HepG2 (cell line): ENCODE measurements around the gene MT1G. TPM values are rescaled to one million over a fixed set of nuclear protein-coding genes. Genes with fewer than 3 reads are reported as not detected.

Source experiments
- CHCHD3 ChIP-seq: sonication (generic); formaldehyde crosslinking; IDR thresholded peaks from 2 replicates; pipeline ENCODE4 v1.8.0; 2022; ENCODE audit warnings: mild to moderate bottlenecking, missing genetic modification reagents, moderate library complexity
- ELF3 ChIP-seq: IDR thresholded peaks from 2 replicates; pipeline ENCODE4 v1.6.1; 2016; ENCODE audit warnings: missing genetic modification reagents, missing compliant biosample characterization
- HMGXB3 ChIP-seq: sonication (generic); formaldehyde crosslinking; IDR thresholded peaks from 2 replicates; pipeline ENCODE4 v1.4.0; 2020; ENCODE audit warnings: missing genetic modification reagents, borderline replicate concordance
- KDM5B ChIP-seq: sonication (generic); formaldehyde crosslinking; IDR thresholded peaks from 2 replicates; pipeline ENCODE4 v1.4.0; 2020; ENCODE audit warnings: missing genetic modification reagents, mild to moderate bottlenecking, borderline replicate concordance
- RFXANK ChIP-seq: IDR thresholded peaks from 2 replicates; pipeline ENCODE4 v1.6.1; 2016
- THAP9 ChIP-seq: sonication (generic); formaldehyde crosslinking; IDR thresholded peaks from 2 replicates; pipeline ENCODE4; 2020; ENCODE audit warnings: missing genetic modification reagents, mild to moderate bottlenecking, borderline replicate concordance
- ZKSCAN1 ChIP-seq: fragments of 150-350 bp; IDR thresholded peaks from 2 replicates; pipeline ENCODE4 v1.6.1; 2014; ENCODE audit warnings: low read length
- ZNF318 ChIP-seq: sonication (generic); formaldehyde crosslinking; IDR thresholded peaks from 2 replicates; pipeline ENCODE4 v1.4.0; 2020; ENCODE audit warnings: mild to moderate bottlenecking, missing genetic modification reagents
- ZNF501 ChIP-seq: sonication (generic); formaldehyde crosslinking; IDR thresholded peaks from 2 replicates; pipeline ENCODE4 v1.5.1; 2020; ENCODE audit warnings: mild to moderate bottlenecking, moderate library complexity, missing genetic modification reagents
- ZNF546 ChIP-seq: sonication (generic); formaldehyde crosslinking; conservative IDR thresholded peaks from 2 replicates; pipeline ENCODE4 v1.8.1; 2023; ENCODE audit warnings: mild to moderate bottlenecking, missing genetic modification reagents
- ZNF598 ChIP-seq: sonication (generic); formaldehyde crosslinking; IDR thresholded peaks from 2 replicates; pipeline ENCODE4 v1.5.1; 2020; ENCODE audit warnings: mild to moderate bottlenecking, missing genetic modification reagents, borderline replicate concordance
- ZNF615 ChIP-seq: sonication (generic); formaldehyde crosslinking; IDR thresholded peaks from 2 replicates; pipeline ENCODE4 v1.5.0; 2020; ENCODE audit warnings: mild to moderate bottlenecking, missing genetic modification reagents, borderline replicate concordance
- ZNF703 ChIP-seq: sonication (generic); formaldehyde crosslinking; IDR thresholded peaks from 2 replicates; pipeline ENCODE4 v1.5.1; 2020; ENCODE audit warnings: missing genetic modification reagents, mild to moderate bottlenecking, moderate library complexity, borderline replicate concordance
- polyA plus RNA-seq, 8 experiments: library from polyadenylated mRNA; depleted of rRNA in 3 of 8; stranded (reverse) in 7 of 8; unstranded in 1 of 8; fragments of >200 nt; fragmentation: Illumina TruSeq in 4 of 8; extraction: Trizol in 4 of 8; gene quantifications; 2 replicates each; pipeline versions ENCODE4 v1.2.1 to v1.2.3, GENCODE V29; 2011 to 2016; ENCODE audit warnings: low read depth in 4 of 8, missing spikeins in 1 of 8, mixed read lengths in 1 of 8; ENCODE audit not compliant: insufficient read depth in 1 of 8
- total RNA-seq, 5 experiments: library from RNA; depleted of rRNA; stranded (reverse); fragments of >200 nt; fragmentation: Illumina TruSeq; extraction: Trizol; gene quantifications; 2 replicates each; pipeline ENCODE4 v1.2.3, GENCODE V29; 2016; ENCODE audit warnings: low read depth in 1 of 5

MT1G gene
- total and polyA plus RNA-seq, 2 of the 13 experiments (the other 11 are each of a cell fraction or from before 2014, with no cell fraction given), result 3.6 to 377 TPM

- TF ChIP-seq THAP9, result peak; percentile 42; the same call in 1 of the 2 replicates
- no peak for TF ChIP-seq ZNF703 (CRISPR knock-in tag)
- peak; percentile 82 for TF ChIP-seq ZNF598 (CRISPR knock-in tag)
- peak; percentile 28; the same call in 1 of the 2 replicates for TF ChIP-seq ZNF318 (CRISPR knock-in tag)
- TF ChIP-seq ZKSCAN1, result no peak
- TF ChIP-seq ZNF615 (CRISPR knock-in tag), result no peak
- TF ChIP-seq HMGXB3, result no peak
- no peak for TF ChIP-seq RFXANK (CRISPR knock-in tag)
- TF ChIP-seq CHCHD3 (CRISPR knock-in tag), result peak; percentile 81
- TF ChIP-seq ZNF546 (CRISPR knock-in tag), result peak; percentile 70; the same call in 1 of the 2 replicates
- TF ChIP-seq KDM5B (CRISPR knock-in tag), result peak; percentile 83
- TF ChIP-seq ZNF501 (CRISPR knock-in tag), result no peak; the same call in none of the 2 replicates
- peak; percentile 53; the same call in 1 of the 2 replicates for TF ChIP-seq ELF3 (CRISPR knock-in tag)
Measured at GRCh38 chr16:56681939-56682702, 14.3 kb upstream of the MT1G start, which contains the start of gene MT1X (continued).
